DOHH2 (cell line): ENCODE measurements around the gene SLC26A1.

Source experiments
- H3F3A ChIP-seq: fragments of 200-600 bp; sonication (generic), shearing (Covaris generic); 2 replicates; pipeline ENCODE4 v1.6.0; 2016; ENCODE audit warnings: antibody characterized with exemption, mild to moderate bottlenecking; ENCODE audit not compliant: control insufficient read depth, insufficient read depth
- H3K27ac ChIP-seq: fragments of 200-600 bp; sonication (generic); 2 replicates; pipeline ENCODE4 v1.5.1; 2014; ENCODE audit warnings: low read depth, mild to moderate bottlenecking, low read length, moderate library complexity
- H3K27me3 ChIP-seq: fragments of 200-600 bp; sonication (generic); 2 replicates; pipeline ENCODE4 v1.6.1; 2014; ENCODE audit warnings: mild to moderate bottlenecking, low read length, mixed read lengths; ENCODE audit not compliant: control insufficient read depth
- H3K36me3 ChIP-seq: fragments of 200-600 bp; sonication (generic); 2 replicates; pipeline ENCODE4 v1.6.1; 2014; ENCODE audit warnings: mild to moderate bottlenecking, low read length, moderate library complexity, mixed read lengths; ENCODE audit not compliant: control insufficient read depth
- H3K4me1 ChIP-seq: fragments of 200-600 bp; sonication (generic); 2 replicates; pipeline ENCODE4 v1.6.1; 2014; ENCODE audit warnings: mild to moderate bottlenecking, low read length, mixed read lengths; ENCODE audit not compliant: control insufficient read depth
- H3K4me2 ChIP-seq: fragments of 200-600 bp; sonication (generic); 2 replicates; pipeline ENCODE4 v1.6.0; 2014; ENCODE audit warnings: mild to moderate bottlenecking, low read length, moderate library complexity
- H3K4me3 ChIP-seq: fragments of 200-600 bp; sonication (generic); 2 replicates; pipeline ENCODE4 v1.5.1; 2014; ENCODE audit warnings: mild to moderate bottlenecking, low read length, mixed read lengths
- H3K79me2 ChIP-seq: fragments of 200-600 bp; sonication (generic); 2 replicates; pipeline ENCODE4 v1.6.1; 2014; ENCODE audit warnings: mild to moderate bottlenecking, low read length, mixed read lengths; ENCODE audit not compliant: control insufficient read depth
- H3K9me2 ChIP-seq: fragments of 200-600 bp; sonication (generic); replicated peaks from 2 replicates; pipeline ENCODE4 v1.6.1; 2014; ENCODE audit warnings: mild to moderate bottlenecking, low read length, mixed read lengths; ENCODE audit not compliant: control insufficient read depth
- H3K9me3 ChIP-seq: fragments of 200-600 bp; sonication (generic); 2 replicates; pipeline ENCODE4 v1.6.1; 2014; ENCODE audit warnings: antibody characterized with exemption, low read length, mixed read lengths; ENCODE audit not compliant: control insufficient read depth, insufficient read depth
- H4K20me1 ChIP-seq: fragments of 200-600 bp; sonication (generic); 2 replicates; pipeline ENCODE4 v1.6.0; 2014; ENCODE audit warnings: low read depth, mild to moderate bottlenecking, antibody characterized with exemption, low read length, moderate library complexity; ENCODE audit not compliant: control insufficient read depth, insufficient read depth
- CTCF ChIP-seq: fragments of 200-600 bp; sonication (generic); IDR thresholded peaks from one replicate; pipeline ENCODE4 v1.5.1; 2014; ENCODE audit warnings: antibody characterized with exemption, mild to moderate bottlenecking, low read depth, low read length; ENCODE audit not compliant: poor library complexity, severe bottlenecking
- EZH2phosphoT487 ChIP-seq: fragments of 200-600 bp; sonication (generic); IDR thresholded peaks from 2 replicates; pipeline ENCODE4 v1.6.1; 2017; ENCODE audit warnings: borderline replicate concordance, mild to moderate bottlenecking, antibody characterized with exemption, low read length, moderate library complexity, mixed read lengths

Gene SLC26A1

DNA sequence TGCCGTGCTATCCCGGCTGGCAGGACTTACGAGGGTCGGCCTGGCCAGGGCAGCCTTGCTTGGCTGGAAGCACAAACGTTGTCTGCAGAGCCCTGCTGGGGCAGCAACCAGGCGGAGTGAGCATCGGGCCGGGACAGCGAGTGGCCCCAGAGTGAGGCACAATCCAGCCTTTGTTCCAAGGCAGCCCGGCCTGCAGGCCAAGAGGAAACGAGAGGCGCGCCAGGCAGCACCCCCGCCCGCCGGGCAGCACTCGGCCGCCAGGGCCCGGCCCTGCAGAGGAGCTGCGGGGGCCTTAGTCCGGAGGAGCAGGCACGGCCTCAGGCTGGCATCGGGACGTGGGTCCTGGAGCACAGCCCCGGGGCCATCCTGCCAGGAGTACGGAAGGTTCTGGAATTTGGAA lies 42.3 kb upstream of the SLC26A1 start:
- Histone ChIP-seq H3F3A (no peaks in the 10 kb centered on the region), H4K20me1 (no peaks in the 10 kb centered on the region), H3K4me2 (no peak overlapping the region), H3K27ac (no peak overlapping the region), H3K36me3 (no peaks in the 10 kb centered on the region), H3K4me3 (no peak overlapping the region), H3K79me2 (no peaks in the 10 kb centered on the region), H3K9me2 (no peaks in the 10 kb centered on the region), H3K9me3 (no peaks in the 10 kb centered on the region), H3K4me1 (no peaks in the 10 kb centered on the region), H3K27me3 (no peaks in the 10 kb centered on the region)
- TF ChIP-seq EZH2phosphoT487 (no peak), CTCF (no peak)

GRCh38 chr4:1033840-1034551 lies 40.8 kb upstream of the SLC26A1 start:
- Histone ChIP-seq H3F3A (no peaks in the 10 kb centered on the region), H3K4me3 (no peak overlapping the region), H3K27me3 (no peaks in the 10 kb centered on the region), H3K9me2 (no peaks in the 10 kb centered on the region), H3K9me3 (no peaks in the 10 kb centered on the region), H3K36me3 (no peaks in the 10 kb centered on the region), H3K4me1 (no peaks in the 10 kb centered on the region), H3K27ac (no peak overlapping the region), H3K79me2 (no peaks in the 10 kb centered on the region), H3K4me2 (no peak overlapping the region), H4K20me1 (no peaks in the 10 kb centered on the region)
- TF ChIP-seq EZH2phosphoT487, result no peak
- no peak for TF ChIP-seq CTCF

- H3K4me1 ChIP-seq, result no peaks in the 10 kb centered on the region
Observed at GRCh38 chr4:1032861-1033260, 39.7 kb upstream of the SLC26A1 start.

More at GRCh38 chr4:1032861-1033260, 39.7 kb upstream of the SLC26A1 start:
- Histone ChIP-seq H4K20me1 (no peaks in the 10 kb centered on the region), H3K36me3 (no peaks in the 10 kb centered on the region), H3F3A (no peaks in the 10 kb centered on the region), H3K27ac (no peak overlapping the region), H3K79me2 (no peaks in the 10 kb centered on the region), H3K9me3 (no peaks in the 10 kb centered on the region), H3K4me3 (no peak overlapping the region), H3K4me2 (no peak overlapping the region), H3K27me3 (no peaks in the 10 kb centered on the region), H3K9me2 (no peaks in the 10 kb centered on the region)
- TF ChIP-seq EZH2phosphoT487 (no peak), CTCF (no peak)
